GM21825 (cell line): ENCODE data around the gene ATP5PF.
"Not testable (repeated sequence)": the region's sequence is repeated elsewhere in the genome, so short reads cannot be mapped to it uniquely, and the experiment has no call there.

Source experiments
- ATAC-seq: cut with Tn5 transposase; IDR thresholded peaks from one replicate; pipeline ENCODE4 v1.9.1; 2021; ENCODE audit warnings: mild to moderate bottlenecking, moderate library complexity; ENCODE audit not compliant: unreplicated experiment

Gene ATP5PF

DNA sequence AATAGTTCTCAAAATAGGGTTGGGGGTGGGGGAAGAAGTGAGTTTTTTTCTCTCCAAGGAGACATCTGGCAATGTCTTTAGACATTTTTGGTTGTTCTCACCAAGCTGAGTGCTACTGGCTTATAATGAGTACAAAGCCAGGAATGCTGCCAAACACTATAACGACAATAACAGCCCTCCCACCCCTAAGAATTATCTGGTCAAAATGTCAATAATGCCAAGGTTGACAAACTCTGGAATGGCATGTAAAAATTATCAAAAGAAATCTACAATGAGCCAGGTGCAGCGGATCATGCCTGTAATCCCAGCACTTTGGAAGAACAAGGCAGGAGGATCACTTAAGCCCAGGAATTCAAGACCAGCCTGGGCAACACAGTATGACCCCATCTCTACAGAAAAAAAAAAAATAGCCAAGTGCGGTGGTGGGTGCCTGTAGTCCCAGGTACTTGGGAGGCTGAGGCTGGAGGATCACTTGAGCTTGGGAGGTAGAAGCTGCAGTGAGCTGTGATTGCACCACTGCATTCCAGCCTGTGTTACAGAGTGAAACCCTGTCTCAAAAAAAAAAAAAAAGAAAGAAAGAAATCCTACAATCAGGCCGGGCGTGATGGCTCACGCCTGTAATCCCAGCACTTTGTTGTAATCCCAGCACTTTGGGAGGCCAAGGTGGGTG, 2.5 kb downstream of the ATP5PF start:
- ATAC-seq: no peak

DNA sequence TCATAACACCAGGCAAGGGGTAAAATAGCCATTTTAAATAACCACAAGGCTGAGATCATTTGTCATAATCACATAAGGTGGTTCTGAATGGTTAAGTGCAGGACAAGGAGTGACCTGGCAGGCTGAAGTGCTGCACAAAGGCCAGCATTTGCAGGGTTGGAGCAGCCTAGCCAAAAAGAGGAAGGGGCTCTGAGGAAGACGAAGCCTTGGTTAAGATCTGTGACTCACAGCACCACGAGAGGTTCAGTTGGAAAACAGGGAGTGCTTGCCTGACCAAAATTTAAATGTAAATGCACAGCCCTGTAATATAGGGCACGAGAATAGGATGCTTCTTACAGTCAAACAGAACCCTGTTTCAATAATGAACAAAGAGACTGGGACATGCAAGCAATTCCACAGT, 12.1 kb downstream of the ATP5PF start:
- ATAC-seq: no peak

DNA sequence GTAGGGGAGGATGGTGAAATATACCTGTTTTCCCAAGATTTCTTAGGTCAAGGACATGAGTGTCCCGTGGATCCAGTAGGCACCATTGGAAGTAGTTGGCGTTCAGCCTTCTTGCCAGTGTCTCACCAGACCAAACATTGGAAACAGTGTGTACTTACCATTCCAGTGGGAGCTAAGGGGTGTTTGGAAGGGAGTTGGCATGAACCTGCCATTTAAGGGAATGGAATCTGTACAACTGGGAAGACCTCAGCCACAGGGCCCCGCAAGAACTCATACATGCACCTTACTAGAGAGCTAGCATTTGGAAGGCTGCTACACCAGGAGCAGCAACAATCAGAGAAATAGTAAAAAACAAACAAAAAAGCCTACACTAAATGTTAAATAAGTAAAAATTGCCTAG, 12.7 kb downstream of the ATP5PF start:
- ATAC-seq: no peak

DNA sequence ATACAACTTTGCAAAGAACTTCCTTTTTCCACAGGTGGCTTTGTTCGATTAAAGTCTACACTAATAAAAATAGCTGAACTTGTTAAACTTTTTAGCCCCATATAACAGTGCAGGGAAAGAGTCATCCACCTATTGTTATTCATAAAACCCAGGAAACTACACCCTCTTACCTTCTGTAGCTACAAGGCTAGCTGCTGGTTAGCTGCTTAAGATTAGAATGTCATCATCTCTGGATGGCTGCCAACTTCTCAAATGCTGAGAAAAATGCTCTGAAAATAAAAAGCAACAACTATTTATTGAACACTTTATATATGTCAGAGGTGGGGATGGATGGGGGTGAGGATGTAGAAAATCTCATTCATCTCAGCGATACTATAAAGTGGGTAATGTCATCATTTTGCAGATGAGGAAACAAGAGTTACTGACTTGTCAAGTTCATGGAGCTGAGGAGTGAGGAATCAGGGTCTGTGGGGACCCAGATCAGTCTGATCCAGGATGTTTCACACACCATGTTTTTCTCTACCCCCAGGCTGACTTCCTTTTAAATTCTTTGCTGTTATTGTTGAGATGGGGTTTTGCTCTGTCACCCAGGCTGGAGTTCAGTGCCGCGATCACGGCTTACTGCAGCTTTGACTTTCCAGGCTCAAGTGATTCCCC, 17.1 kb downstream of the ATP5PF start:
- no peak for ATAC-seq

DNA sequence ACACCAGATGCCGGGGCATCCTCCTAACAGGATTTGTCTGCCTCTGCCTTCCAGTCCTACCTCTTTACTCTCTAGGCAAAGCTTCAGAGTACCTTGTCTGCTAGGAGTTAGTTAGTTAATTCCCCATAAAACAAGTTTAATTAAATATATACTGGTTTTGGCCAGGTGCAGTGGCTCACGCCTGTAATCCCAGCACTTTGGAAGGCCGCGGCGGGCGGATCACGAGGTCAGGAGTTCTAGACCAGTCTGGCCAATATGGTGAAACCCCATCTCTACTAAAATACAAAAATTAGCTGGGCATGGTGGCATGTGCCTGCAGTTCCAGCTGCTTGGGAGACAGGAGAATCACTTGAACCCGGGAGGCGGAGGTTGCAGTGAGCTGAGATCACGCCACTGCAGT, 20.6 kb downstream of the ATP5PF start:
- not testable (repeated sequence) for ATAC-seq

DNA sequence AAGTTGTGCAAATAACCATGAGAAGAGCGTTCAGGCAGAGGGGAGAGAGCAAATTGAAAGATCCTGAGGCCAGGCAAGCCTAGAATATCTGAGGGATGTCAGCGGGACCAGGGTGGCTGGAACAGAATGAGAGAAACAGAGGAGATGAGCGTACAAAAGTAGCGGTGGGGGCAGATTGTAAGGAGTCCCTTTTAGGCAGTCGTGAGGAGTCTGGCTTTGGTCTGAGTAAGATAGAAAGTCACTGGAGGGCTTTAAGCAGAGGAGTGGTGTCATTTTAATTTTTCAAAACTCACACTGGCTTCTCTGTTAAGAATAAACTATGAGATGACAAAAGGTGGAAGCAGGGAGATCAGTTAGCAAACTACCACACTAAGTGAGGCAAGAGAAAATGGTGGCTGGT, 24.2 kb downstream of the ATP5PF start:
- ATAC-seq: no peak

DNA sequence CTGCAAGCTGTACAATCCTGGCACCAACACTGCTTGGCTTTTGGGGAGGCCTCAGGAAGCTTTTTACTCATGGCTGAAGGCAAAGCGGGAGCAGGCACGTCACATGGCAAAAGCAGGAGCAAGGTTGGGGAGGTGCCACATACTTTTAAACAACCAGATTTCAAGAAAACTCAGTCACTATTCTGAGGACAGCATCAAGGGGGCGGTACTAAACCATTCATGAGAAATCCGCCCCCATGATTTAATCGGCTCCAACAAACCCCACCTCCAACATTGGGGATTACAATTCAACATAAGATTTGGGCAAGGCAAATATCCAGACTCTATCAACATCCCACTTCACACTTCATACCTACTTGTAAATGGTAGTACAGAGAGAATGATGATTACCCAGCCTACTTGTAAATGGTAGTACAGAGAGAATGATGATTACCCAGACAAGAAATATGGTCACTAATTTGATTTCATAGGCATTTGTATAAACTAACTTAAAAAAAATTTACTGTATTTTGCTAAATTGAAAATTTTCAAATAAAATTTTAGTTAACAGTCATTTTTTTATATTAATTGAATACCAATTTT, 24.9 kb downstream of the ATP5PF start:
- ATAC-seq: no peak

DNA sequence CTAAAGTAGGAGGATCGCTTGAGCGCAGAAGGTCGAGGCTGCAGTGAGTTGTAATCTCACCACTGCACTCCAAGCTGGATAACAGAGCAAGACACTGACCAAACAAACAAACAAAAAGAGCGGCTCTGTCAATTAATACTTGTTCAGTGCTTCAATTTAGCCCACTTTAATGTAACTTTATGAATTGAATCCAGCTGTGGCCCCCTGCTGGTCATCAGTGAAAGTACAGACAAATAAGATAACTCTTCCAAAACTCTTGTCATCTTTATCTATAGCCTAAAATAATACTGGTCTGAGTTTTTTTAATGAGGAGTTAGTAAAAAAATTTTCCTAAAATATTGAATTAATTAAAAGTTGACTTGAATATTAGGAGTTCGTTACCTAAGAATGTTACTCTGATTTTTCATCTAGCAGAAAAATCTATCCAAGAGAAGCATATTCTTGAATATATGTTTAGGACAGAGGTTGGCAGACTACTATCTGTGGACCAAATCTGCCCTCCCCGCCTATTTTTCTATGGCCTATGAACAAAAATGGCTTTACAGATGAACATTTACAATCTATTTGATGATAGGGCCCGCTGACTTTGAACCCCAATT, 26.1 kb downstream of the ATP5PF start:
- ATAC-seq: no peak

DNA sequence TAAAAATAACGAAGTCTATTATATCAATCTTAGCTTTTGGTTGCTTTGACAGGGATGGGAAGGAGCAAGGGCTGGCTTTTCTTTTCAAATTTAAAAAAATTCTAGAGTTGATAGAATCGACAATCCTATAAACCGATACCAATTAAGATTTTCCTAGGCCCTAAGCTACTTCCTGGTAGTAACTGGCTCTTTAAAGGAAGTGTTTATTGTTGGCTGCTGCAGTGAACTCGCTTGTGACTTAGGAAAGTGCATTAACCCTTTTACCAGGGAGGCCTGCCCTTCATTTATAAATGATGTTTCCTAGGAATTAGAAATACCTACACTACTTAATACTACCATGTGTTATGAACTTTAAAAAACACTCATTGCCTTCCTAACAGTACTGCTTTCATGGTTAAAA, 33.2 kb downstream of the ATP5PF start:
- no peak for ATAC-seq

DNA sequence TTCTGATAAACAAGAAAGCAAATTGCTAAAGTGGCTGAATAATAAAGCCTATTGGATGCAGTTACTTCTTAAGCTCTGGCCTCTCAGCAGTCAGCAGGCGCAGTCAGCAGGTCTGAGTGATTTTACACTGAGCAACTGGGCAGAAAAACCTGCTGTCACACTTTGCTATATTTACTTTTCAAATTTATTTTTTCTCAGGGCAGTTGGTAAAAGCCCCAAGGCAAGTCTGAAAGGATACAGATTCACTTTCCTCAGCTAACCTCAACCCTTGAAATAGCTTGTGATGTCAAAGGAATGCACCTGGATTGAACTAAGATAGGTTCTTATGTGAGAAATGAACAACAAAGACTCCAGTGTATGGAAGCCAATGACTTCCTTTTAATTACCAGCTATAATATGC, 34.0 kb downstream of the ATP5PF start:
- no peak for ATAC-seq

DNA sequence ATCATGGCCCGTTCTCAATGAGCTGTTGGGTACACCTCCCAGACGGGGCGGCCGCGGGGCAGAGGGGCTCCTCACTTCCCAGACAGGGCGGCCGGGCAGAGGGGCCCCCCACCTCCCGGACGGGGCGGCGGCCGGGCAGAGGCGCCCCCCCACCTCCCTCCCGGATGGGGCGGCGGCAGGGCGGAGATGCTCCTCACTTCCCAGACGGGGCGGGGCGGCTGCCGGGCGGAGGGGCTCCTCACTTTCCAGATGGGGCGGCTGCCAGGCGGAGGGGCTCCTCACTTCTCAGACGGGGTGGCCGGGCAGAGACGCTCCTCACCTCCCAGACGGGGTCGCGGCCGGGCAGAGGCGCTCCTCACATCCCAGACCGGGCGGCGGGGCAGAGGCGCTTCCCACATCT, 39.2 kb downstream of the ATP5PF start:
- not testable (repeated sequence) for ATAC-seq

DNA sequence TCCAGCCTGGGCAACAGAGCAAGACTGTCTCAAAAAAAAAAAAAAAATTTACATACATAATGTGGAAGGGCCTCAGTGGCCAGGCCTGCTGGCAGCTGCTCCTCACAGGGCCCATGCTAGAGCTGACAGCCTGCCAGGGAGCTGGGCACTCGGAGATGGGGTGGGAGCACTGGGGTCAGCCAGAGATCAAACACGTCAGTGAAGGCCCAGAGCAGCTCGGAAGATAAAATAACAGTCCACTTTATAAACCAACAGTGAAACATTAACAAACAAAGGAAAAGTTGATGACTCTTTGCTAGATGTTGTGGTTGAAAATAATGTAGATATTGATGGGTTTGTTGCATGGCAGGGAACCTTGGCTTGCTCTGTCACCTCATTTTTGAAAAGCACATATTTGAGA, 42.7 kb downstream of the ATP5PF start:
- no peak for ATAC-seq

DNA sequence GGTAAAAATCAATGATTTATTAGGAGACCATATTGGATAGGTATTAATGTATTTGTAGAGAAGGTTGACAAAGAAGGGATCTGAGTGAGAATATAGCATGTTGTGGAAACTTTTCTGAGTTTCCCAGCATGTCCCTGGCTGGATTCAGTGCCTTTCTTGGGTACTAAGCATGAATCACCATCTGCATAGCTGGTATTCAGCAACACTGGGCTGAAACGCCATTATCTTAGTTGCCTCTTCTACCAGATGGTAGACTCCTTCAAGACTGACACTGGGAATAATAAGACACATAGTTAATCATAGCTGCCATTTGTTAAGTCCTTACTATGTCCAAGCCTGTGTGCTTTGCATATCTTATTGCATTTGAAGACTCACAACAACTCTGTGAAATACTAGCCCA, 45.5 kb downstream of the ATP5PF start:
- ATAC-seq: no peak

DNA sequence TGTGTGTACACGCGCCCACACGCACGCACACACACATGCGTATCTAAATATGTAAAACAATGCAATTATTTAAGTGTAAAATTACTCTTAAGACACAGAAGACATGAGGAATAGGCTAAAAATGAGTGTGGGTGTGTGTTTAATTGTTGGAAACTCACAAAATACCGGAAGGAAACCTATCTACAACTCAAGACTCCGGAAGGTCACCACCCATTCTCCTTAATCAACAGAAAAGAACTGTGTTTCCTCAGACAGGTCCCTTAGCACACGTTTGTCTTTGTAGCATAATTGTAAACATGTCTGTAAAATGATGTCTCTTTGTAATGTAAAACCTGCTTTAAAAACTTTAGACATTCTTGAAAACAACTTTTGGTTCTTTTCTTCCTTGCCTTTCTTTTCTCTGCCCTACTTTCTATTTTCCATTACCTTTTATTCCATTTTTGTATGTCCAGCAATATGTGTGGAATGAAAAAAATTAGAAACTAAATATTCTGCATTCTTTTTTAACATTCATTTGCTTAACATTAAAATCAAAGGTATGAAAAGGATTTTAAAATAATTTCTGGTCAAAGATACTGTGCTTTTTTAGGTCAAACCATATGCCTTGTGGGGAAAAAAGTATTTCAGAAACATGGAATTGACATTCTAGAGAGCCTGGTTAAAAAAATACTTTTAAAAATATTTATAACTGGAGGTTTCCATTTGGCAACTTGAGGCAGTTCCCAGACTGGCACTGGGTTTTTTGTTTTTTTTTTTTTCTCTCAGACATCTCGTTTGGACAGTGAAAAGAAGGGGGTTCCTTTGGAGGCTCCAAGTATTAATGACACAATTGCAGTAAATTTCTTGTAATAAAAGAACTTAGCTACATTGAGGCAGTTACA, 46.2 kb downstream of the ATP5PF start:
- ATAC-seq: no peak

DNA sequence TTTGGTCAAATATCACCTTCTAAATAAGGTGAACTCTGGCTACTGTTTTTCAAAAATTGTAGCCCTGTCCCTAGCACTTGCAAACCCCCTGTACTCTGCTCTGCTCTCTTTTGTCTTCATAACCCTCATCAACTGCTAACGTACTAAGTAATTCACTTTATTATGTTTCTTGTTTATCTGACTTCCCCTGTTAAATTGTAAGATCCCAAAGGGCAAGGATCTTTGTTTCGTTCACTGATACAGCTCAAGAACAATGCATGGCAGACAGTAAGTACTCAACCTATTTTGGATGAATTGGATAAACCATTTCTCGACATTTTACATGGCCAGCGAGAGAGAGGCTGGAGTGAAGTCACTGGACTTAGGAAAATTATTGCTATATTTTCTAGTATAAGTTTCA, 46.9 kb downstream of the ATP5PF start:
- ATAC-seq: no peak

DNA sequence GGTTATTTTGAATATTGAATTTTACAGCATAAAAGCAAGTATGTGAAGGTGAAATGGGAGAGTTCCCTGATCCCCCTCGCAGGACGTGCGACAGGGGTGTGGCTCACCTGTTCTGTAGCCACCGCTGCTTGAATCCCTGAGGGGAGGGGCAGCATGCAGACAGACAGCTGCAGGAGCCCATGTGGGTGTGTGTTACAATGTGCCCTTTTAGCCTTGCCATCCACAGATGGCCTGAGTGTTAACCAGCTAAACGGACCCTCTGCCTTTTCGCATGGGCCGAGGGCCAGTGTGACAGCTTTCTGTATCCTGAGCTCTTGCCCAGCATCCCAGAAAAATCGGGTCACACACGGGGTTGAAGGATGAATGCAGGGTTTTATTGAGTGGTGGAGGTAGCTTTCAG, 52.3 kb downstream of the ATP5PF start:
- ATAC-seq: no peak

DNA sequence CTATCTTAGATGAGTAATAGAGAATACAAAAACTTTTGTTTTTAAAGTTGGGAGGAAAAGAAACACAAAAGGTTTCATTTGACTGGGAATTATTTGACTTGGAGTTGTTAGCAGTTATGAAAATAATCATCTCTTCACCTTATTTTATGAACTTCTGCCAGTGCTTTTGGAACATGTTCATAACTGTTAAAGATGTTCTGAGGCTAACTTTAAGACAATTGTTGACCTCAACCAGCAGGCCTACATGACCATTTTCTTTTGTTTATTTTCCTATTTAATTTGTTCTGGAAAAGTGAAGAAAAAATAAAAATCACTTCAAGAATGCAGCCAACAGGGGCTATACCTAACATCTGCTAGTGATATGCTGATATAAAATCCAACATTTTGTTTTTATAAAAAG, 58.3 kb downstream of the ATP5PF start:
- ATAC-seq: no peak
